Breast epithelium (tissue), 4 donors: ENCODE results near the gene UPP1. TPM values are rescaled to one million over a fixed set of nuclear protein-coding genes. Genes with fewer than 3 reads are reported as not detected.

Source experiments
- DNase-seq, 2 donors: peaks; one replicate each; pipeline ENCODE4 v3.0.0-alpha.2; 2019; ENCODE audit warnings: low spot score in 2 of 2
- H3K27ac ChIP-seq, 2 donors: fragments of 200-600 bp; sonication (generic) in 1 of 2; one replicate each; pipeline ENCODE4 v1.5.1; 2016 to 2019; ENCODE audit warnings: mild to moderate bottlenecking in 1 of 2
- H3K27me3 ChIP-seq, 2 donors: fragments of 200-600 bp; sonication (generic) in 1 of 2; one replicate each; pipeline versions ENCODE4 v1.5.1 to v1.6.0; 2017 to 2019; ENCODE audit warnings: control low read depth in 1 of 2, mild to moderate bottlenecking in 1 of 2
- H3K36me3 ChIP-seq: fragments of 200-600 bp; one replicate; pipeline ENCODE4 v1.5.1; 2019
- H3K4me1 ChIP-seq, 2 donors: fragments of 200-600 bp; sonication (generic); one replicate each; pipeline ENCODE4 v1.5.1; 2016 to 2019; ENCODE audit warnings: control low read depth in 1 of 2
- H3K4me3 ChIP-seq, 3 donors: fragments of 200-600 bp; sonication (generic); 1 replicate in 2 of 3; 2 replicates in 1 of 3; pipeline ENCODE4 v1.5.1; 2016 to 2019; ENCODE audit warnings: mild to moderate bottlenecking in 3 of 3, moderate library complexity in 2 of 3
- H3K9me3 ChIP-seq, 2 donors: fragments of 200-600 bp; sonication (generic) in 1 of 2; one replicate each; pipeline ENCODE4 v1.5.1; 2016 to 2019; ENCODE audit warnings: control low read depth in 1 of 2
- CTCF ChIP-seq, 3 donors: fragments of 450-650 bp; IDR thresholded peaks; one replicate each; pipeline ENCODE4 v1.5.1; 2016 to 2017; ENCODE audit warnings: antibody characterized with exemption in 3 of 3, mild to moderate bottlenecking in 3 of 3, moderate library complexity in 3 of 3
- POLR2A ChIP-seq: fragments of 450-650 bp; IDR thresholded peaks from one replicate; pipeline ENCODE4 v1.6.1; 2016; ENCODE audit warnings: antibody characterized with exemption, mild to moderate bottlenecking, moderate library complexity
- POLR2AphosphoS5 ChIP-seq, 3 donors: sonication (generic); formaldehyde crosslinking; IDR thresholded peaks; one replicate each; pipeline ENCODE4 v1.6.1; 2017; ENCODE audit warnings: antibody characterized with exemption in 3 of 3
- intact Hi-C: fragments of 100-400 bp; cut with DNase I; formaldehyde crosslinking; loops from one replicate; pipeline ENCODE4 v1.15.1; 2023; ENCODE audit warnings: low total_unique reads
- total RNA-seq, 3 donors: library from RNA; depleted of rRNA; stranded (reverse); fragments of >200 nt; gene quantifications; one replicate each; pipeline ENCODE4 v1.1.0, GENCODE V29; 2016

UPP1 gene
- total RNA-seq, 3 donors from 2014 or later: 11.1 to 32.1 (median 19.5) TPM

- no peak for DNase-seq
Observed at GRCh38 chr7:48099781-48100180, 10.7 kb downstream of the UPP1 start.

GRCh38 chr7:48101352-48101751 lies 12.3 kb downstream of the UPP1 start:
- H3K4me1 ChIP-seq: no peaks in the 10 kb centered on the region
- intact Hi-C loops: no loop called here
- no peak overlapping the region for H3K27ac ChIP-seq
- H3K9me3 ChIP-seq: no peaks in the 10 kb centered on the region
- no peaks in the 10 kb centered on the region for H3K27me3 ChIP-seq
- no peaks in the 10 kb centered on the region for H3K36me3 ChIP-seq
- DNase-seq: no peak
- H3K4me3 ChIP-seq: no peak overlapping the region
- TF ChIP-seq POLR2A (no peak), CTCF (IDR thresholded peaks at IDR 0.05) (no peak), POLR2AphosphoS5 (IDR thresholded peaks at IDR 0.05) (no peak)

More at GRCh38 chr7:48099781-48100180, 10.7 kb downstream of the UPP1 start:
- Histone ChIP-seq H3K4me3 (no peak overlapping the region), H3K4me1 (no peaks in the 10 kb centered on the region), H3K9me3 (no peaks in the 10 kb centered on the region), H3K36me3 (no peaks in the 10 kb centered on the region), H3K27ac (no peak overlapping the region), H3K27me3 (no peaks in the 10 kb centered on the region)
- intact Hi-C loops: no loop called here
- TF ChIP-seq CTCF (IDR thresholded peaks at IDR 0.05) (no peak), POLR2AphosphoS5 (IDR thresholded peaks at IDR 0.05) (no peak), POLR2A (no peak)

GRCh38 chr7:48101968-48102367 lies 12.9 kb downstream of the UPP1 start:
- Histone ChIP-seq H3K27ac (no peak overlapping the region), H3K36me3 (no peaks in the 10 kb centered on the region), H3K4me1 (no peaks in the 10 kb centered on the region), H3K4me3 (no peak overlapping the region), H3K27me3 (no peaks in the 10 kb centered on the region), H3K9me3 (no peaks in the 10 kb centered on the region)
- intact Hi-C loops: no loop called here
- no peak for DNase-seq
- TF ChIP-seq CTCF (IDR thresholded peaks at IDR 0.05) (no peak), POLR2A (no peak), POLR2AphosphoS5 (IDR thresholded peaks at IDR 0.05) (no peak)

GRCh38 chr7:48102530-48102929 lies 13.5 kb downstream of the UPP1 start:
- H3K4me3 ChIP-seq: no peak overlapping the region
- H3K9me3 ChIP-seq: no peaks in the 10 kb centered on the region
- no peaks in the 10 kb centered on the region for H3K27me3 ChIP-seq
- TF ChIP-seq CTCF (IDR thresholded peaks at IDR 0.05) (no peak), POLR2A (no peak), POLR2AphosphoS5 (IDR thresholded peaks at IDR 0.05) (no peak)
- no peak for DNase-seq
- H3K4me1 ChIP-seq: no peaks in the 10 kb centered on the region
- intact Hi-C loops: no loop called here
- no peaks in the 10 kb centered on the region for H3K36me3 ChIP-seq
- no peak overlapping the region for H3K27ac ChIP-seq

GRCh38 chr7:48105045-48105444 lies 16.0 kb downstream of the UPP1 start:
- intact Hi-C loops: no loop called here
- Histone ChIP-seq H3K36me3 (peaks cover 6% of the 10 kb centered on the region), H3K9me3 (no peaks in the 10 kb centered on the region), H3K4me3 (no peak overlapping the region), H3K27me3 (no peaks in the 10 kb centered on the region), H3K4me1 (no peaks in the 10 kb centered on the region), H3K27ac (no peak overlapping the region)
- no peak for TF ChIP-seq POLR2A
- TF ChIP-seq POLR2AphosphoS5 (IDR thresholded peaks at IDR 0.05): no peak
- TF ChIP-seq CTCF (IDR thresholded peaks at IDR 0.05): no peak
- no peak for DNase-seq
